ENCODE measurements around the gene XPO6.

- TF ChIP-seq, protein P1, sequence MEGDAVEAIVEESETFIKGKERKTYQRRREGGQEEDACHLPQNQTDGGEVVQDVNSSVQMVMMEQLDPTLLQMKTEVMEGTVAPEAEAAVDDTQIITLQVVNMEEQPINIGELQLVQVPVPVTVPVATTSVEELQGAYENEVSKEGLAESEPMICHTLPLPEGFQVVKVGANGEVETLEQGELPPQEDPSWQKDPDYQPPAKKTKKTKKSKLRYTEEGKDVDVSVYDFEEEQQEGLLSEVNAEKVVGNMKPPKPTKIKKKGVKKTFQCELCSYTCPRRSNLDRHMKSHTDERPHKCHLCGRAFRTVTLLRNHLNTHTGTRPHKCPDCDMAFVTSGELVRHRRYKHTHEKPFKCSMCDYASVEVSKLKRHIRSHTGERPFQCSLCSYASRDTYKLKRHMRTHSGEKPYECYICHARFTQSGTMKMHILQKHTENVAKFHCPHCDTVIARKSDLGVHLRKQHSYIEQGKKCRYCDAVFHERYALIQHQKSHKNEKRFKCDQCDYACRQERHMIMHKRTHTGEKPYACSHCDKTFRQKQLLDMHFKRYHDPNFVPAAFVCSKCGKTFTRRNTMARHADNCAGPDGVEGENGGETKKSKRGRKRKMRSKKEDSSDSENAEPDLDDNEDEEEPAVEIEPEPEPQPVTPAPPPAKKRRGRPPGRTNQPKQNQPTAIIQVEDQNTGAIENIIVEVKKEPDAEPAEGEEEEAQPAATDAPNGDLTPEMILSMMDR (IDR thresholded peaks at IDR 0.05), result no peak
- TF ChIP-seq POLR2A (IDR thresholded peaks at IDR 0.05), result no peak
These were observed 114.5 kb downstream of the XPO6 start for GRCh38 chr16:28096983-28097899.
